Smooth muscle cell (in vitro differentiated cells): ENCODE measurements around the gene ZFR. TPM values are rescaled to one million over a fixed set of nuclear protein-coding genes. Genes with fewer than 3 reads are reported as not detected.

ENCODE experiments used
- DNase-seq: peaks from one replicate; lab custom pipeline; 2025; ENCODE audit not compliant: unreplicated experiment; lab: John Stamatoyannopoulos, UW
- H2AFZ ChIP-seq: fragments of 200-600 bp; sonication (generic); 2 replicates; pipeline ENCODE4 v1.6.0; 2016; ENCODE audit warnings: antibody characterized with exemption, low read depth, mild to moderate bottlenecking
- H3F3A ChIP-seq: fragments of 200-600 bp; sonication (generic); 2 replicates; pipeline ENCODE4 v1.6.0; 2017; ENCODE audit warnings: antibody characterized with exemption, low read depth
- H3K27ac ChIP-seq: fragments of 200-600 bp; sonication (generic); 2 replicates; pipeline ENCODE4 v1.5.1; 2016; ENCODE audit warnings: low read depth, mild to moderate bottlenecking
- H3K27me3 ChIP-seq: fragments of 200-600 bp; sonication (generic); 2 replicates; pipeline ENCODE4 v1.6.1; 2016; ENCODE audit warnings: low read depth, mild to moderate bottlenecking
- H3K36me3 ChIP-seq: fragments of 200-600 bp; sonication (generic); 2 replicates; pipeline ENCODE4 v1.5.1; 2016; ENCODE audit warnings: low read depth
- H3K4me1 ChIP-seq: fragments of 200-600 bp; sonication (generic); 2 replicates; pipeline ENCODE4 v1.5.1; 2016; ENCODE audit warnings: low read depth
- H3K4me2 ChIP-seq: fragments of 200-600 bp; sonication (generic); 2 replicates; pipeline ENCODE4 v1.6.0; 2016; ENCODE audit warnings: mild to moderate bottlenecking
- H3K4me3 ChIP-seq: fragments of 200-600 bp; sonication (generic); 2 replicates; pipeline ENCODE4 v1.5.1; 2016; ENCODE audit warnings: mild to moderate bottlenecking
- H3K79me2 ChIP-seq: fragments of 200-600 bp; sonication (generic); 2 replicates; pipeline ENCODE4 v1.6.0; 2016; ENCODE audit warnings: low read depth, mild to moderate bottlenecking
- H3K9ac ChIP-seq: fragments of 200-600 bp; sonication (generic); 2 replicates; pipeline ENCODE4 v1.6.0; 2016; ENCODE audit warnings: low read depth
- H3K9me3 ChIP-seq: fragments of 200-600 bp; sonication (generic); replicated peaks from 2 replicates; pipeline ENCODE4 v1.5.1; 2016; ENCODE audit warnings: low read depth
- H4K20me1 ChIP-seq: fragments of 200-600 bp; sonication (generic); 2 replicates; pipeline ENCODE4 v1.6.0; 2016; ENCODE audit warnings: low read depth
- WGBS: methylation state at CpG from one replicate; pipeline ENCODE4 v1.1.7; 2016; ENCODE audit warnings: low lambda C conversion rate; 5-methylcytosine and 5-hydroxymethylcytosine counted together
- polyA plus RNA-seq: library from polyadenylated mRNA; unstranded; fragments of >200 nt; fragmentation: Nextera tagmentation; extraction: Ambion mirVana; gene quantifications from 2 replicates; pipeline ENCODE4 v1.2.1, GENCODE V29; 2016
- total RNA-seq: library from RNA; depleted of rRNA; stranded (reverse); fragments of >200 nt; gene quantifications from 2 replicates; pipeline ENCODE4 v1.2.3, GENCODE V29; 2014
- TF ChIP-seq, protein P1 (sequence below): fragments of 200-600 bp; sonication (generic); IDR thresholded peaks from 2 replicates; pipeline ENCODE4 v1.5.1; 2017; ENCODE audit warnings: borderline replicate concordance, mild to moderate bottlenecking, antibody characterized with exemption; ENCODE audit not compliant: insufficient read depth, poor library complexity, severe bottlenecking

ZFR gene
- total and polyA plus RNA-seq, 2 experiments from 2014 or later: 54.9 to 80.2 TPM

DNA sequence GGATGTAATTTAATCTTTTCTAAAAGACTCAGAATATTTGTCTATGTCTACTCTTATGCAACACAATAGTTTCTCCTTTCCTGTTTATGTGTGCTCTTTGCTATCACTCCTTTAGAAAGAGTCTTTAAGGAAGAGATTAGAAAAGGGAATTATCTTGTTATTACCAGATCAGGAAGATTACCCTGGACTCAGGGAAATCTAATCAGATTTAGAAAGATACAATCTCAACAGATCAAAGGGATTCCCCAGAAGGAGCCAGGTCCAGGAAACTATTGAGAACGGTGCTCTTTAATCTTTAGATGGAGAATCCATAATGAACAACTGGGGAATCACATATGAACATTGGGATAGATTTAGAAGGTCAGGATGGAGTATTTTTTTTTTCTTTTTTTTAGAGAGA, 32.4 kb upstream of the ZFR start:
- H3K79me2 ChIP-seq: no peaks in the 10 kb centered on the region

DNA sequence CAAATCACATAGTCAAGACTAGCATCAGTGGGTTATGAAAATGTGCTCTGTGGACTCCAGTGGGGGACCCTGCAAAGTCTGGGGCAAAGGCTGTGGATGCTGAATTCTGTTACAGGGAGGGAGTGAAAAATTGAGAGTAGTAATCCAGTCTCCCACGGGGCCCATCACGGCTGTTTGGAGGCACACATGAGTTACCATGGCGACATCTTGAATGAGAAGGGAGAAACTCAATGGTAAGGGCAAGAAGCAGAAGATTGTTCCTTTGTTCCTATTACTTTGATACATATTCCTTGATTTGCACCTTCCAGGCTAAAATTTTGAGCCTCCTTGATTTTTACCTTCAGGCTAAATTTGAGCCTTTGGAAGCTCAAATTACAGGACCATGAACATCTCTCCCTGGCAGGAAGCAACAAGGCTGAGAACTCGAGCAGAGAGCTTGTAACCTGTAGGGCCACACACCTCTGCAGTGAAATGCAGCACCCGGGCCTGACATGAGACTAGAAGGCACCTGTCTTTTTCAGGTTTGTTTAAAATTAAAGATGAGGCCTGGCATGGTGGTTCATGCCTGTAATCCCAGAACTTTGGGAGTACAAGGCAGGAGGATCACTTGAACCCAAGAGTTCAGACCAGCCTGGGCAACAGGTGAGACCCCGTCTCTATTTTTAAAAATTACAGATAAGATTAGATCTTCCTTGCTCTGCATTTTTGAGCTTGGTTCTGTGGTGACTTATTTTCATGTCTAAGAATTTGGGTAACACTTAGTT, 31.0 kb upstream of the ZFR start:
- Histone ChIP-seq H3K79me2 (no peaks in the 10 kb centered on the region), H3K9me3 (no peaks in the 10 kb centered on the region), H3K27me3 (no peaks in the 10 kb centered on the region), H3K27ac (no peak overlapping the region), H3K4me3 (no peak overlapping the region), H2AFZ (no peak overlapping the region), H3K9ac (no peak overlapping the region), H3F3A (no peaks in the 10 kb centered on the region), H3K36me3 (no peaks in the 10 kb centered on the region), H3K4me2 (no peak overlapping the region), H3K4me1 (no peaks in the 10 kb centered on the region), H4K20me1 (no peaks in the 10 kb centered on the region)
- WGBS: 85% methylated on average over 6 of the region's 6 CpGs
- TF ChIP-seq, protein P1, sequence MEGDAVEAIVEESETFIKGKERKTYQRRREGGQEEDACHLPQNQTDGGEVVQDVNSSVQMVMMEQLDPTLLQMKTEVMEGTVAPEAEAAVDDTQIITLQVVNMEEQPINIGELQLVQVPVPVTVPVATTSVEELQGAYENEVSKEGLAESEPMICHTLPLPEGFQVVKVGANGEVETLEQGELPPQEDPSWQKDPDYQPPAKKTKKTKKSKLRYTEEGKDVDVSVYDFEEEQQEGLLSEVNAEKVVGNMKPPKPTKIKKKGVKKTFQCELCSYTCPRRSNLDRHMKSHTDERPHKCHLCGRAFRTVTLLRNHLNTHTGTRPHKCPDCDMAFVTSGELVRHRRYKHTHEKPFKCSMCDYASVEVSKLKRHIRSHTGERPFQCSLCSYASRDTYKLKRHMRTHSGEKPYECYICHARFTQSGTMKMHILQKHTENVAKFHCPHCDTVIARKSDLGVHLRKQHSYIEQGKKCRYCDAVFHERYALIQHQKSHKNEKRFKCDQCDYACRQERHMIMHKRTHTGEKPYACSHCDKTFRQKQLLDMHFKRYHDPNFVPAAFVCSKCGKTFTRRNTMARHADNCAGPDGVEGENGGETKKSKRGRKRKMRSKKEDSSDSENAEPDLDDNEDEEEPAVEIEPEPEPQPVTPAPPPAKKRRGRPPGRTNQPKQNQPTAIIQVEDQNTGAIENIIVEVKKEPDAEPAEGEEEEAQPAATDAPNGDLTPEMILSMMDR: no peak
- DNase-seq: no peak

More for the DNA sequence above, 32.4 kb upstream of the ZFR start:
- TF ChIP-seq, protein P1: no peak
- Histone ChIP-seq H3K4me2 (no peak overlapping the region), H4K20me1 (no peaks in the 10 kb centered on the region), H3K9me3 (no peaks in the 10 kb centered on the region), H2AFZ (no peak overlapping the region), H3K4me1 (no peaks in the 10 kb centered on the region), H3K4me3 (no peak overlapping the region), H3K36me3 (no peaks in the 10 kb centered on the region), H3K9ac (no peak overlapping the region), H3F3A (no peaks in the 10 kb centered on the region), H3K27ac (no peak overlapping the region), H3K27me3 (no peaks in the 10 kb centered on the region)
- WGBS: 44% methylated on average over 1 of the region's 1 CpG
- no peak for DNase-seq

DNA sequence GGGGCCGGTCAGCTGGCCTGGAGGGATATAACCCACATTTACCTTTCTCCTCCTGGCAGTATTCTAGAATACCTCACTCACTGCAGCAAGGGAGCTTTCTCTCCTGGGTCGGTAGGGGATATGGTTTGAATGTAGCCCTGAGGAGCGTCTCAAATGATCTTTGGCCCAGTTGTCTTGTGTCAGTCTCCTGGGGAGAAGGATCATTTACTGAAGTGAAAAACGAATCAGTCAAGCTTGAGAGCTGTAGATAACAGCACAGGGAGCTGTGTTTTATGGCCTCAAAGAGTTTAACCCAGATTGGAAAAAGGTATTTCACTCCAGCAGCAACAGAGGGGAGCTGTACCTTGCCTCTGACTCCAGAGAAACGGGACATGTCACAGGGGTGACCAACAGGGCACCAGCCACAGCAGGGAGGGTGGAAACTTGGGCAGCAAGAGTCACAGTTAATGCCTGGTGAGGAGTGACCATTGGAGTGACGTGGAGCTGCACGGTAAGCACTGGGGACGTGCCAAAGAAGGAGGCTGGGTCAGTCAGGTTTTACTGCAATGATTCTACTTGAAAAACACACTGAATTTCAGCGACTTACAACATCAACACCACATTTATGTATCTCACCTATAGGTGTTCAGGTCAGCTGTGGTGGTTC, 29.8 kb upstream of the ZFR start:
- no peaks in the 10 kb centered on the region for H3K9me3 ChIP-seq
- H4K20me1 ChIP-seq: no peaks in the 10 kb centered on the region
- H2AFZ ChIP-seq: no peak overlapping the region
- no peak overlapping the region for H3K27ac ChIP-seq
- no peak overlapping the region for H3K4me3 ChIP-seq
- no peaks in the 10 kb centered on the region for H3K27me3 ChIP-seq
- no peak overlapping the region for H3K4me2 ChIP-seq
- no peak overlapping the region for H3K9ac ChIP-seq
- H3K4me1 ChIP-seq: no peaks in the 10 kb centered on the region
- no peaks in the 10 kb centered on the region for H3K79me2 ChIP-seq
- 72% methylated on average over 9 of the region's 9 CpGs for WGBS
- no peak for DNase-seq
- no peaks in the 10 kb centered on the region for H3K36me3 ChIP-seq
- TF ChIP-seq, protein P1: no peak
- H3F3A ChIP-seq: no peaks in the 10 kb centered on the region
